ENCODE data around the gene CKB. TPM values are rescaled to one million over a fixed set of nuclear protein-coding genes. Genes with fewer than 3 reads are reported as not detected.

The CKB gene
- total and polyA plus RNA-seq, 2 donors (not counting 1 experiment from before 2014, with no cell fraction given): 3.1 to 4.7 TPM

DNA sequence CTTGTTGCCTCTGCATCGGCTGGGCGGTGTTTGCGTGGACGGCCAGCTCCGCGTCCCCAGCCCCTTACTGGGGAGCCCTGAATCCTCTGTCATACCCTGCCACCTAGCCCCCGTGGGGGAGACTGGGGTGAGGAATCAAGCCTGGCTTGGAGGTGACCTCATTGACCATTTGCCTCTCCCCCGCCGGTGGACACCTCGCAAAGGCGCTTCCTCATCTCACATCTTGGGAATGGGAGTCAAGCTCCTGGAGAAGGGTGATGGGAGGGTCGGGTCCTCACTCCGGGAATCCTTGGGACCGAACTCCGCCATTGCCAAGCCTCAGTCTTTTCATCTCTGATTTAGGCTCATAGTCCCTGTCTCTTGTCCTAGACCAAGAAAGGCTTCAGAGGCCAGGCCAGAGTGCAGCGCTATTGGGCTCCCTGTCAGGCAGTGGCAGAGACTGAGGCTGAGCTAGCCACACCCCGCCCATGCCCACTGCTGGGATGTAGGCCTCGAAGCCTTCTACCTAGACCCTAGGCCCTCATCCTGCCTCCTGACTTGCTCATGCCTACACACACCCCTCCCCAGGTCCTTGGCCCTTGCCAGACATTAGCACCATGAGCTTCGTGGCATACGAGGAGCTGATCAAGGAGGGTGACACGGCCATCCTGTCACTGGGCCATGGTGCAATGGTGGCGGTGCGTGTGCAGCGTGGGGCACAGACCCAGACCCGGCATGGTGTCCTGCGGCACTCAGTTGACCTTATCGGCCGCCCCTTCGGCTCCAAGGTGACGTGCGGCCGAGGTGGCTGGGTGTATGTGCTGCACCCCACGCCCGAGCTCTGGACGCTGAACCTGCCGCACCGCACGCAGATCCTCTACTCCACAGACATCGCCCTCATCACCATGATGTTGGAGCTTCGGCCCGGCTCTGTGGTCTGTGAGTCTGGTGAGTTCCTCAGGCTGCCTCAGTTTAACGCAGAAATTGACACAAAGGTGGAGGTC lies 7.0 kb upstream of the CKB start:
- peaks cover 33 to 49% of the 10 kb centered on the region in 2 donors for H3K4me1 ChIP-seq (ENCODE audit: control insufficient read depth in 2 of 2, insufficient read depth in 2 of 2, low read length in 2 of 2)
- intact Hi-C loops (cut with micrococcal nuclease): loop anchor here (1.0 to 5.0 kb wide), 4 partner anchors 8 to 937 kb away; partner anchors contain the start of genes BAG5, COA8, RCOR1 and XRCC3
- no peak for DNase-seq
- H3K27ac ChIP-seq (ENCODE audit: low read length in 2 of 2): peak overlapping the region; percentile 29 to 84
- H3K36me3 ChIP-seq (replicated peaks in 1 of 2; ENCODE audit: control extremely low read depth in 1 of 2, control insufficient read depth in 1 of 2, extremely low read depth in 1 of 2, insufficient read depth in 2 of 2, low read length in 1 of 2): peaks cover 0 to 11% of the 10 kb centered on the region in 2 experiments
- ChIA-PET CTCF (interaction anchor here (0.8 to 6.2 kb wide), 5 partner anchors 9 to 30 kb away, joined by 3 to 42 read pairs (median 7); no protein-coding TSS in a partner anchor), POLR2A (interaction anchor here (1.1 to 1.2 kb wide), 2 partner anchors 9 to 32 kb away, joined by 3 read pairs; partner anchors contain the start of gene BAG5)
- no peak for ATAC-seq (ENCODE audit: low read depth)
- peaks cover 24% of the 10 kb centered on the region for H3K79me2 ChIP-seq (ENCODE audit: control insufficient read depth, insufficient read depth, low read length)
- H3K27me3 Mint-ChIP-seq: no peaks in the 10 kb centered on the region
- peak overlapping the region; percentile 91 for H3K9ac ChIP-seq (ENCODE audit: low read length)
- no peaks in the 10 kb centered on the region for H3K9me3 Mint-ChIP-seq (ENCODE audit: insufficient read depth)
- peaks cover 34% of the 10 kb centered on the region for H4K20me1 ChIP-seq (ENCODE audit: control insufficient read depth, insufficient read depth, low read length, poor library complexity, severe bottlenecking)
- H3K4me3 Mint-ChIP-seq: peak overlapping the region; percentile 88
- H3K9me3 ChIP-seq (ENCODE audit: control extremely low read depth in 1 of 3, control insufficient read depth in 2 of 3, insufficient read depth in 1 of 3, low read length in 2 of 3): no peaks in the 10 kb centered on the region
- peak overlapping the region; percentile 95 for H3K27ac Mint-ChIP-seq
- H3K4me1 Mint-ChIP-seq: peaks cover 48% of the 10 kb centered on the region
- H2AFZ ChIP-seq (ENCODE audit: insufficient read depth, low read depth, low read length, poor library complexity, severe bottlenecking): peak overlapping the region; percentile 92
- H3K4me2 ChIP-seq (replicated peaks; ENCODE audit: low read depth, low read length, poor library complexity, severe bottlenecking): peak overlapping the region; percentile 96
- peak overlapping the region; percentile 51 to 94 (median 86) for H3K4me3 ChIP-seq (ENCODE audit: control extremely low read depth in 1 of 5, extremely low read depth in 1 of 5, insufficient read depth in 1 of 5, low read depth in 2 of 5, low read length in 4 of 5)
- H3K27me3 ChIP-seq (replicated peaks in 1 of 4; ENCODE audit: control extremely low read depth in 1 of 4, control insufficient read depth in 3 of 4, insufficient read depth in 4 of 4, low read length in 3 of 4): no peaks in the 10 kb centered on the region
- WGBS (ENCODE audit: insufficient coverage): 72% methylated on average over 29 of the region's 42 CpGs
- TF ChIP-seq CTCF (IDR thresholded peaks at IDR 0.05): no peak
- no peak for TF ChIP-seq EZH2 (IDR thresholded peaks at IDR 0.05; ENCODE audit: borderline replicate concordance, insufficient read depth, low read depth, low read length, poor library complexity, severe bottlenecking)
